ENCODE data around the gene C16orf96. TPM values are rescaled to one million over a fixed set of nuclear protein-coding genes. Genes with fewer than 3 reads are reported as not detected.

Gene C16orf96
- total RNA-seq, 4 donors from 2014 or later, result 0.04 to 0.19 (median 0.06) TPM; not detected in 1

GRCh38 chr16:4510131-4510530 is 46.0 kb upstream of the C16orf96 start:
- Histone ChIP-seq H3K9me3 (no peaks in the 10 kb centered on the region), H3K4me3 (no peak overlapping the region), H3K27ac (peak overlapping the region in 2 of 4 donors; percentile 52 to 66), H3K36me3 (peaks cover 26 to 87% (median 28%) of the 10 kb centered on the region in 3 donors), H3K4me1 (peaks cover 18 to 65% (median 30%) of the 10 kb centered on the region in 3 donors), H3K27me3 (no peaks in the 10 kb centered on the region)
- WGBS, 2 donors, result 69 to 79% methylated on average over 2 to 4 of the region's 5 CpGs
- no peak for TF ChIP-seq CTCF (IDR thresholded peaks at IDR 0.05)
- no peak for DNase-seq
- intact Hi-C loops (cut with DNase I), result loop anchor here (5.0 kb wide), 1 partner anchor 37 kb away; no protein-coding TSS in a partner anchor

- no peak for DNase-seq
- intact Hi-C loops (cut with DNase I), result loop anchor here (5.0 kb wide), 1 partner anchor 36 kb away; no protein-coding TSS in a partner anchor
- Histone ChIP-seq H3K9me3 (no peaks in the 10 kb centered on the region), H3K4me3 (no peak overlapping the region), H3K4me1 (peaks cover 18 to 65% (median 26%) of the 10 kb centered on the region in 3 donors), H3K27me3 (no peaks in the 10 kb centered on the region), H3K36me3 (peaks cover 26 to 81% (median 28%) of the 10 kb centered on the region in 3 donors), H3K27ac (peak overlapping the region; percentile 37 to 72 (median 59))
- TF ChIP-seq CTCF (IDR thresholded peaks at IDR 0.05) (no peak), POLR2A (IDR thresholded peaks at IDR 0.05) (no peak)
- WGBS, 2 donors, result 53 to 59% methylated on average over 8 to 13 of the region's 14 CpGs
Observed at GRCh38 chr16:4510747-4511426, 45.3 kb upstream of the C16orf96 start.

GRCh38 chr16:4511441-4512082 is 44.6 kb upstream of the C16orf96 start:
- Histone ChIP-seq H3K36me3 (peaks cover 26 to 81% (median 28%) of the 10 kb centered on the region in 3 donors), H3K4me1 (peaks cover 12 to 65% (median 22%) of the 10 kb centered on the region in 3 donors), H3K27me3 (no peaks in the 10 kb centered on the region), H3K9me3 (no peaks in the 10 kb centered on the region), H3K27ac (peak overlapping the region; percentile 26 to 72 (median 52)), H3K4me3 (no peak overlapping the region)
- DNase-seq, result no peak
- WGBS, 2 donors, result 21 to 65% methylated on average over 4 of the region's 9 CpGs
- TF ChIP-seq POLR2A (IDR thresholded peaks at IDR 0.05) (no peak), CTCF (IDR thresholded peaks at IDR 0.05) (peak in 5 of 6 experiments; percentile 29 to 70 (median 45))
- intact Hi-C loops (cut with DNase I), result loop anchor here (5.0 kb wide), 1 partner anchor 36 kb away; no protein-coding TSS in a partner anchor

- peaks cover 24 to 72% (median 26%) of the 10 kb centered on the region in 3 donors for H3K36me3 ChIP-seq
- no peaks in the 10 kb centered on the region for H3K9me3 ChIP-seq
- intact Hi-C loops (cut with DNase I), result loop anchor here (5.0 kb wide), 1 partner anchor 35 kb away; no protein-coding TSS in a partner anchor
- DNase-seq, result no peak
- WGBS, 2 donors, result 52 to 100% methylated on average over 1 to 5 of the region's 10 CpGs
- H3K4me3 ChIP-seq, result no peak overlapping the region
- no peaks in the 10 kb centered on the region for H3K27me3 ChIP-seq
- H3K4me1 ChIP-seq, result peaks cover 11 to 67% (median 22%) of the 10 kb centered on the region in 3 donors
- TF ChIP-seq POLR2A (IDR thresholded peaks at IDR 0.05) (no peak), CTCF (IDR thresholded peaks at IDR 0.05) (no peak)
- peak overlapping the region in 2 of 4 donors; percentile 3 to 66 for H3K27ac ChIP-seq
Observed at GRCh38 chr16:4512473-4512872, 43.7 kb upstream of the C16orf96 start.
